GM12878 (cell line): ENCODE results near the gene ATP13A1.

Experiments
- NR2C1 ChIP-seq: fragments of 450-650 bp; IDR thresholded peaks from 2 replicates; pipeline ENCODE4 v1.6.1; 2017; ENCODE audit warnings: antibody characterized with exemption, mild to moderate bottlenecking, moderate library complexity
- TF ChIP-seq, protein P1 (sequence below): IDR thresholded peaks from 2 replicates; pipeline ENCODE4 v1.6.1; 2011; ENCODE audit warnings: low read depth, low read length, improper control_type of control experiment, borderline replicate concordance

DNA sequence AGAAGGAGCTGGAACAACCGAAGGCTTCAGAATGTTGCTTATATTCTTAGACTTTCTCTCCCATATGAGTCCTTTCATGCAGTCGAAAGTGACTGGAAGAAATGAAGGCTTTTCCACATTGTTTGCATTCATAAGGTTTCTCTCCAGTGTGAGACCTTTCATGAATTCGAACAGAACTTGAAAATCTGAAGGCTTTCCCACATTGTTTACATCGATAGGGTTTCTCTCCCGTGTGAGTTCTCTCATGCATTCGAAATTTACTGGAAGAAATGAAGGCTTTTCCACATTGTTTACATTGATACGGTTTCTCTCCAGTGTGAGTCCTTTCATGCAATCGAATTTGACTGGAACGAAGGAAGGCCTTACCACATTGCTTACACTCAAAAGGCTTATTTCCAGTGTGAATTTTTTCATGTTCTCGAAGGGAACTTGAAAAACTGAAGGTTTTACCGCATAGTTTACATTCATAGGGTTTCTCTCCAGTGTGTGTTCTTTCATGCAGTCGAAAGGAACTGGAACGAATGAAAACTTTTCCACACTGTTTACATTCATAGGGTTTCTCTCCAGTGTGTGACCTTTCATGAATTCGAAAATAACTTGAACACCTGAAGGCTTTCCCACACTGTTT is 47.9 kb upstream of the ATP13A1 start:
- TF ChIP-seq NR2C1, result no peak
- TF ChIP-seq, protein P1, sequence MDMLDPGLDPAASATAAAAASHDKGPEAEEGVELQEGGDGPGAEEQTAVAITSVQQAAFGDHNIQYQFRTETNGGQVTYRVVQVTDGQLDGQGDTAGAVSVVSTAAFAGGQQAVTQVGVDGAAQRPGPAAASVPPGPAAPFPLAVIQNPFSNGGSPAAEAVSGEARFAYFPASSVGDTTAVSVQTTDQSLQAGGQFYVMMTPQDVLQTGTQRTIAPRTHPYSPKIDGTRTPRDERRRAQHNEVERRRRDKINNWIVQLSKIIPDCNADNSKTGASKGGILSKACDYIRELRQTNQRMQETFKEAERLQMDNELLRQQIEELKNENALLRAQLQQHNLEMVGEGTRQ, result no peak
